Nephron (organoid): ENCODE data around the gene AGPAT3.

Experiments used
- H3K27ac Mint-ChIP-seq, 3 experiments: 2 replicates each; pipeline ENCODE4 v1.8.0; 2020; ENCODE audit warnings: mixed read lengths in 3 of 3, mild to moderate bottlenecking in 2 of 3, moderate library complexity in 1 of 3
- H3K27me3 Mint-ChIP-seq: 2 replicates; pipeline ENCODE4 v1.8.0; 2021; ENCODE audit warnings: low read depth, mild to moderate bottlenecking, moderate library complexity, mixed read lengths
- H3K36me3 Mint-ChIP-seq: 2 replicates; pipeline ENCODE4 v1.8.0; 2020; ENCODE audit warnings: low read depth, mixed read lengths
- H3K4me1 Mint-ChIP-seq: 2 replicates; pipeline ENCODE4 v1.8.0; 2020; ENCODE audit warnings: mixed read lengths
- H3K4me3 Mint-ChIP-seq, 3 experiments: 2 replicates each; pipeline ENCODE4 v1.8.0; 2020; ENCODE audit warnings: mild to moderate bottlenecking in 3 of 3, mixed read lengths in 3 of 3, moderate library complexity in 2 of 3
- H3K9me3 Mint-ChIP-seq: 2 replicates; pipeline ENCODE4 v1.8.0; 2020; ENCODE audit warnings: mixed read lengths
- CTCF ChIP-seq, 3 experiments: fragments of 200-600 bp; sonication (generic); IDR thresholded peaks; one replicate each; pipeline ENCODE4 v1.5.0; 2021; ENCODE audit warnings: antibody characterized with exemption in 3 of 3; ENCODE audit not compliant: unreplicated experiment in 3 of 3

The AGPAT3 gene

GRCh38 chr21:43950936-43951335 is 85.9 kb downstream of the AGPAT3 start:
- H3K9me3 Mint-ChIP-seq = no peaks in the 10 kb centered on the region
- peaks cover 14% of the 10 kb centered on the region for H3K36me3 Mint-ChIP-seq
- no peak overlapping the region for H3K4me3 Mint-ChIP-seq
- TF ChIP-seq CTCF (IDR thresholded peaks at IDR 0.05; ENCODE audit: unreplicated experiment in 3 of 3) = no peak
- no peak overlapping the region for H3K27ac Mint-ChIP-seq
- peaks cover 17% of the 10 kb centered on the region for H3K4me1 Mint-ChIP-seq
- H3K27me3 Mint-ChIP-seq = no peaks in the 10 kb centered on the region

- H3K4me1 Mint-ChIP-seq = peaks cover 28% of the 10 kb centered on the region
- H3K27me3 Mint-ChIP-seq = no peaks in the 10 kb centered on the region
- peaks cover 14% of the 10 kb centered on the region for H3K36me3 Mint-ChIP-seq
- no peak for TF ChIP-seq CTCF (IDR thresholded peaks at IDR 0.05; ENCODE audit: unreplicated experiment in 3 of 3)
- no peaks in the 10 kb centered on the region for H3K9me3 Mint-ChIP-seq
- H3K4me3 Mint-ChIP-seq = no peak overlapping the region
- no peak overlapping the region for H3K27ac Mint-ChIP-seq
These were observed 87.1 kb downstream of the AGPAT3 start for GRCh38 chr21:43951911-43952703.

- no peaks in the 10 kb centered on the region for H3K27me3 Mint-ChIP-seq
- H3K4me1 Mint-ChIP-seq = peaks cover 28% of the 10 kb centered on the region
- no peaks in the 10 kb centered on the region for H3K9me3 Mint-ChIP-seq
- peaks cover 11% of the 10 kb centered on the region for H3K36me3 Mint-ChIP-seq
- peak overlapping the region in 1 of 3 experiments; percentile 60 for H3K27ac Mint-ChIP-seq
- H3K4me3 Mint-ChIP-seq = peak overlapping the region in 1 of 3 experiments; percentile 14
- no peak for TF ChIP-seq CTCF (IDR thresholded peaks at IDR 0.05; ENCODE audit: unreplicated experiment in 3 of 3)
These were observed 88.0 kb downstream of the AGPAT3 start for GRCh38 chr21:43953021-43953420.

GRCh38 chr21:43954042-43954441 is 89.0 kb downstream of the AGPAT3 start:
- no peak overlapping the region for H3K4me3 Mint-ChIP-seq
- no peaks in the 10 kb centered on the region for H3K9me3 Mint-ChIP-seq
- H3K27me3 Mint-ChIP-seq = no peaks in the 10 kb centered on the region
- TF ChIP-seq CTCF (IDR thresholded peaks at IDR 0.05; ENCODE audit: unreplicated experiment in 3 of 3) = no peak
- no peak overlapping the region for H3K27ac Mint-ChIP-seq
- peaks cover 7% of the 10 kb centered on the region for H3K36me3 Mint-ChIP-seq
- H3K4me1 Mint-ChIP-seq = peaks cover 28% of the 10 kb centered on the region

- H3K27ac Mint-ChIP-seq = no peak overlapping the region
- no peak for TF ChIP-seq CTCF (IDR thresholded peaks at IDR 0.05; ENCODE audit: unreplicated experiment in 3 of 3)
- no peak overlapping the region for H3K4me3 Mint-ChIP-seq
- peaks cover 1% of the 10 kb centered on the region for H3K36me3 Mint-ChIP-seq
- no peaks in the 10 kb centered on the region for H3K27me3 Mint-ChIP-seq
- no peaks in the 10 kb centered on the region for H3K9me3 Mint-ChIP-seq
- peaks cover 28% of the 10 kb centered on the region for H3K4me1 Mint-ChIP-seq
These were observed 89.9 kb downstream of the AGPAT3 start for GRCh38 chr21:43954896-43955295.
